MCF 10A (cell line): ENCODE results near the gene TRERF1. TPM values are rescaled to one million over a fixed set of nuclear protein-coding genes. Genes with fewer than 3 reads are reported as not detected.

ENCODE experiments used
- BruUV-seq: library from RNA; stranded (reverse); fragments of 400-500 nt; replicated peaks from 2 replicates; lab custom pipeline; 2021; lab: Mats Ljungman, UMichigan
- CTCF ChIA-PET: fragments of 300-600 bp; sonication (Branson Sonifier 250); formaldehyde crosslinking; extraction: SDS; loops from one replicate; lab custom pipeline; 2021; ENCODE audit warnings: antibody characterized with exemption, inconsistent platforms; lab: Yijun Ruan, JAX
- POLR2A ChIA-PET: fragments of 300-600, 350-650 bp; sonication (Branson Sonifier 250); formaldehyde crosslinking; extraction: SDS; loops from one replicate; lab custom pipeline; 2020; ENCODE audit warnings: antibody characterized with exemption, inconsistent platforms; lab: Yijun Ruan, JAX
- DNase-seq: peaks from one replicate; pipeline ENCODE4 v3.0.0-alpha.2; 2018; ENCODE audit not compliant: unreplicated experiment
- H3K27ac Mint-ChIP-seq: one replicate; pipeline ENCODE4 v1.8.0; 2022; ENCODE audit warnings: mild to moderate bottlenecking, low read depth, mixed read lengths; ENCODE audit not compliant: unreplicated experiment
- H3K27me3 Mint-ChIP-seq: one replicate; pipeline ENCODE4 v1.8.0; 2022; ENCODE audit warnings: mixed read lengths; ENCODE audit not compliant: insufficient read depth, unreplicated experiment
- H3K36me3 Mint-ChIP-seq: one replicate; pipeline ENCODE4 v1.8.0; 2022; ENCODE audit warnings: mild to moderate bottlenecking, moderate library complexity, mixed read lengths; ENCODE audit not compliant: insufficient read depth, unreplicated experiment
- H3K4me1 Mint-ChIP-seq: one replicate; pipeline ENCODE4 v1.8.0; 2022; ENCODE audit warnings: mixed read lengths; ENCODE audit not compliant: insufficient read depth, unreplicated experiment
- H3K4me3 Mint-ChIP-seq: one replicate; pipeline ENCODE4 v1.8.0; 2022; ENCODE audit warnings: mild to moderate bottlenecking, moderate library complexity, mixed read lengths; ENCODE audit not compliant: unreplicated experiment
- H3K9me3 Mint-ChIP-seq: one replicate; pipeline ENCODE4 v1.8.0; 2022; ENCODE audit warnings: mixed read lengths; ENCODE audit not compliant: unreplicated experiment
- CTCF ChIP-seq: fragments of 200-600 bp; IDR thresholded peaks from one replicate; pipeline ENCODE4 v1.8.0; 2022; ENCODE audit warnings: antibody characterized with exemption, mild to moderate bottlenecking; ENCODE audit not compliant: unreplicated experiment
- intact Hi-C: fragments of 100-400 bp; cut with micrococcal nuclease; formaldehyde crosslinking; loops from 2 replicates; pipeline ENCODE4 v1.14.1; 2022
- total RNA-seq: library from RNA; stranded (reverse); gene quantifications from 2 replicates; pipeline ENCODE4 v1.2.3, GENCODE V29; 2022

Gene TRERF1
- total RNA-seq, 1 experiment from 2014 or later = 9.4 TPM

DNA sequence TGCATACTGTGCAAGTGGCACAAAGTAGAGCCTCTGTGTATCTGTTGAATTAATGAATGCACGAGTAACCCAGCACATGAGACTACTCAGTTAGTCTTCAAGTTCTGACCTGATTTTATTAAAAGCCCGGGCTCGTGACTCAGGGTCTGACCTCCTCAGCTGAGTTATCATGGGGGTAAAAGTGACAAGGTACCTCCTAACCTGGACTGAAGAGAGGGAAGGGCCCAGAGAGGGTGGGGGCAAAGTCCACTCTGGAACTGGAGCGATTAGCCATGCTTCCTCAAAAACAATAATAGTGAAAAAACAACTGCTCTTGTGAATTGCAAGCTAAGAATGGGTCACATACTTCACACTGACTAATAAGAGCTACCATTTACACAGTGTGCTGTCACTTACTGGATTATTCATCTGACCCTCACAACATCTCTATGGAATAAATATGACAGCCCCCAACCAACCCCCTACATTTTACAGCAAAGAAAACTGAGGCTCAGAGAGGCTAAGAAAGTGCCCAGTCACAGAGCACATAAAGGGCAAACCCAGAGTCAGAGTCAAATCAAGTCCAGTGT, 26.7 kb downstream of the TRERF1 start:
- no peak for TF ChIP-seq CTCF
- Mint-ChIP-seq H3K27me3 (no peaks in the 10 kb centered on the region), H3K9me3 (no peaks in the 10 kb centered on the region), H3K27ac (no peak overlapping the region), H3K4me3 (no peak overlapping the region), H3K36me3 (peaks cover 55% of the 10 kb centered on the region), H3K4me1 (peaks cover 19% of the 10 kb centered on the region)
- ChIA-PET POLR2A (interaction anchor here (0.8 to 2.3 kb wide), 6 partner anchors 17 to 28 kb away, joined by 3 to 8 read pairs (median 4); partner anchors contain the start of gene TRERF1), CTCF (interaction anchor here (0.7 to 0.9 kb wide), 3 partner anchors 16 to 936 kb away, joined by 3 to 5 read pairs (median 3); no protein-coding TSS in a partner anchor)
- intact Hi-C loops = no loop called here
- no TSS peak for BruUV-seq
- no peak for DNase-seq

DNA sequence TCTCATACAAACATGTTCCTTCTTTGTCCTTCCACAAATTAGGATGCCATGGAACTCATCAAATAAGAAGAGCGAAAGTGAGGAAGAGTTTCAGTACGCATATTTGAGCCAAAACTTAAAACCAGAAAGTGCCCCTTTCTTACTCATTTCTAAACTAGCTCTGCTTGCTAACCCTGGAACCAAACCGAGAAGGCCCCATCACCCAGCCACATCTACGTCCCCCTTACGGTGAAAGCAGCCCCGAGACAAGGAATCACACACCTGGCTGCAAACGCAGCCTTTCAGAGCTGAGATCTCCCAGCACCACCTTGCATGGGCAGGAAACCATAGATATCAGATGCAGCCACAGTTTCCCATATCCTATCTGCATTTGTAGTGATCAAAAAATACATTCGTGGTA, 28.5 kb downstream of the TRERF1 start:
- POLR2A ChIA-PET = interaction anchor here (0.7 to 2.3 kb wide), 2 partner anchors 19 to 84 kb away, joined by 4 to 8 read pairs; no protein-coding TSS in a partner anchor
- H3K27ac Mint-ChIP-seq = no peak overlapping the region
- TF ChIP-seq CTCF = no peak
- no TSS peak for BruUV-seq
- DNase-seq = no peak
- intact Hi-C loops = no loop called here
- H3K4me3 Mint-ChIP-seq = no peak overlapping the region
- peaks cover 45% of the 10 kb centered on the region for H3K36me3 Mint-ChIP-seq
- CTCF ChIA-PET = interaction anchor here (0.6 kb wide), 1 partner anchor 10 kb away, joined by 3 read pairs; no protein-coding TSS in a partner anchor
- H3K4me1 Mint-ChIP-seq = peaks cover 14% of the 10 kb centered on the region
- H3K27me3 Mint-ChIP-seq = no peaks in the 10 kb centered on the region
- no peaks in the 10 kb centered on the region for H3K9me3 Mint-ChIP-seq

- DNase-seq = no peak
- ChIA-PET CTCF (interaction anchor here (1.3 kb wide), 1 partner anchor 16 kb away, joined by 6 read pairs; no protein-coding TSS in a partner anchor), POLR2A (no interaction called here)
- Mint-ChIP-seq H3K4me1 (peaks cover 7% of the 10 kb centered on the region), H3K27ac (no peak overlapping the region), H3K4me3 (no peak overlapping the region), H3K36me3 (peaks cover 29% of the 10 kb centered on the region), H3K27me3 (no peaks in the 10 kb centered on the region), H3K9me3 (no peaks in the 10 kb centered on the region)
- no peak for TF ChIP-seq CTCF
- no TSS peak for BruUV-seq
- intact Hi-C loops = no loop called here
Measured at GRCh38 chr6:42420741-42421140, 31.0 kb downstream of the TRERF1 start.

GRCh38 chr6:42419490-42420280, 32.0 kb downstream of the TRERF1 start:
- Mint-ChIP-seq H3K36me3 (peaks cover 24% of the 10 kb centered on the region), H3K27ac (no peak overlapping the region), H3K4me1 (peaks cover 5% of the 10 kb centered on the region), H3K27me3 (no peaks in the 10 kb centered on the region), H3K9me3 (no peaks in the 10 kb centered on the region), H3K4me3 (no peak overlapping the region)
- DNase-seq = peak; percentile 6
- intact Hi-C loops = no loop called here
- no TSS peak for BruUV-seq
- ChIA-PET CTCF (interaction anchor here (0.5 to 1.4 kb wide), 4 partner anchors 9 to 128 kb away, joined by 3 to 6 read pairs (median 6); no protein-coding TSS in a partner anchor), POLR2A (interaction anchor here (1.4 kb wide), 1 partner anchor 8 kb away, joined by 3 read pairs; no protein-coding TSS in a partner anchor)
- no peak for TF ChIP-seq CTCF
